ENCODE results near the gene PDE2A. TPM values are rescaled to one million over a fixed set of nuclear protein-coding genes. Genes with fewer than 3 reads are reported as not detected.

The PDE2A gene
- total RNA-seq, 1 experiment from 2014 or later: 1.9 TPM

- no peak for DNase-seq
- H3K36me3 ChIP-seq (replicated peaks; ENCODE audit: control insufficient read depth, insufficient read depth, low read length): peaks cover 5% of the 10 kb centered on the region
- peaks cover 17% of the 10 kb centered on the region; the same call in 1 of the 2 replicates for H3K27me3 ChIP-seq (ENCODE audit: control insufficient read depth, insufficient read depth, low read length)
- no peak overlapping the region for H3K4me3 ChIP-seq (ENCODE audit: insufficient read depth, low read depth, low read length)
Observed at GRCh38 chr11:72682858-72683243, 8.6 kb upstream of the PDE2A start.

- peaks cover 1% of the 10 kb centered on the region for H3K36me3 ChIP-seq (replicated peaks; ENCODE audit: control insufficient read depth, insufficient read depth, low read length)
- no peak for DNase-seq
- H3K27me3 ChIP-seq (ENCODE audit: control insufficient read depth, insufficient read depth, low read length): peaks cover 21% of the 10 kb centered on the region
- H3K4me3 ChIP-seq (ENCODE audit: insufficient read depth, low read depth, low read length): no peak overlapping the region
Observed at GRCh38 chr11:72682238-72682857, 8.1 kb upstream of the PDE2A start.

GRCh38 chr11:72681226-72682153 is 7.3 kb upstream of the PDE2A start:
- Histone ChIP-seq H3K4me3 (ENCODE audit: insufficient read depth, low read depth, low read length) (no peak overlapping the region), H3K27me3 (ENCODE audit: control insufficient read depth, insufficient read depth, low read length) (peaks cover 28% of the 10 kb centered on the region), H3K36me3 (replicated peaks; ENCODE audit: control insufficient read depth, insufficient read depth, low read length) (no peaks in the 10 kb centered on the region; the same call in 1 of the 2 replicates)
- DNase-seq: peak; percentile 66

GRCh38 chr11:72680624-72681158 is 6.5 kb upstream of the PDE2A start:
- H3K36me3 ChIP-seq (replicated peaks; ENCODE audit: control insufficient read depth, insufficient read depth, low read length): no peaks in the 10 kb centered on the region
- H3K4me3 ChIP-seq (ENCODE audit: insufficient read depth, low read depth, low read length): no peak overlapping the region
- no peak for DNase-seq
- H3K27me3 ChIP-seq (ENCODE audit: control insufficient read depth, insufficient read depth, low read length): peaks cover 36% of the 10 kb centered on the region

GRCh38 chr11:72679869-72680268 is 5.6 kb upstream of the PDE2A start:
- no peak for DNase-seq
- Histone ChIP-seq H3K4me3 (ENCODE audit: insufficient read depth, low read depth, low read length) (no peak overlapping the region), H3K36me3 (replicated peaks; ENCODE audit: control insufficient read depth, insufficient read depth, low read length) (no peaks in the 10 kb centered on the region), H3K27me3 (ENCODE audit: control insufficient read depth, insufficient read depth, low read length) (peaks cover 43% of the 10 kb centered on the region)

- H3K27me3 ChIP-seq (ENCODE audit: control insufficient read depth, insufficient read depth, low read length): peaks cover 52% of the 10 kb centered on the region
Observed at GRCh38 chr11:72678524-72678923, 4.3 kb upstream of the PDE2A start.

GRCh38 chr11:72676861-72677341 is 2.7 kb upstream of the PDE2A start:
- DNase-seq: peak; percentile 96
- H3K36me3 ChIP-seq (replicated peaks; ENCODE audit: control insufficient read depth, insufficient read depth, low read length): no peaks in the 10 kb centered on the region
- peaks cover 53% of the 10 kb centered on the region for H3K27me3 ChIP-seq (ENCODE audit: control insufficient read depth, insufficient read depth, low read length)
- H3K4me3 ChIP-seq (ENCODE audit: insufficient read depth, low read depth, low read length): no peak overlapping the region

More at GRCh38 chr11:72678524-72678923, 4.3 kb upstream of the PDE2A start:
- no peaks in the 10 kb centered on the region for H3K36me3 ChIP-seq (replicated peaks; ENCODE audit: control insufficient read depth, insufficient read depth, low read length)
- no peak for DNase-seq
- no peak overlapping the region for H3K4me3 ChIP-seq (ENCODE audit: insufficient read depth, low read depth, low read length)

- Histone ChIP-seq H3K27me3 (ENCODE audit: control insufficient read depth, insufficient read depth, low read length) (peaks cover 54% of the 10 kb centered on the region), H3K36me3 (replicated peaks; ENCODE audit: control insufficient read depth, insufficient read depth, low read length) (no peaks in the 10 kb centered on the region)
Observed at GRCh38 chr11:72675221-72675620, 999 bp upstream of the PDE2A start.

GRCh38 chr11:72673284-72673942 is 809 bp downstream of the PDE2A start:
- no peak overlapping the region for H3K4me3 ChIP-seq (ENCODE audit: insufficient read depth, low read depth, low read length)
- peaks cover 44% of the 10 kb centered on the region for H3K27me3 ChIP-seq (ENCODE audit: control insufficient read depth, insufficient read depth, low read length)
- H3K36me3 ChIP-seq (replicated peaks; ENCODE audit: control insufficient read depth, insufficient read depth, low read length): no peaks in the 10 kb centered on the region
- DNase-seq: peak; percentile 90

More at GRCh38 chr11:72675221-72675620, 999 bp upstream of the PDE2A start:
- DNase-seq: no peak
- no peak overlapping the region for H3K4me3 ChIP-seq (ENCODE audit: insufficient read depth, low read depth, low read length)

GRCh38 chr11:72672597-72673238 is 1.5 kb downstream of the PDE2A start:
- no peak for DNase-seq
- H3K4me3 ChIP-seq (ENCODE audit: insufficient read depth, low read depth, low read length): no peak overlapping the region
- peaks cover 39% of the 10 kb centered on the region for H3K27me3 ChIP-seq (ENCODE audit: control insufficient read depth, insufficient read depth, low read length)

GRCh38 chr11:72671152-72672099 is 2.8 kb downstream of the PDE2A start:
- H3K27me3 ChIP-seq (ENCODE audit: control insufficient read depth, insufficient read depth, low read length): peaks cover 28% of the 10 kb centered on the region
- no peaks in the 10 kb centered on the region for H3K36me3 ChIP-seq (replicated peaks; ENCODE audit: control insufficient read depth, insufficient read depth, low read length)
- DNase-seq: peak; percentile 57
- H3K4me3 ChIP-seq (ENCODE audit: insufficient read depth, low read depth, low read length): no peak overlapping the region

More at GRCh38 chr11:72672597-72673238, 1.5 kb downstream of the PDE2A start:
- no peaks in the 10 kb centered on the region for H3K36me3 ChIP-seq (replicated peaks; ENCODE audit: control insufficient read depth, insufficient read depth, low read length)

GRCh38 chr11:72670041-72670440 is 4.2 kb downstream of the PDE2A start:
- DNase-seq: peak; percentile 77
- Histone ChIP-seq H3K36me3 (replicated peaks; ENCODE audit: control insufficient read depth, insufficient read depth, low read length) (no peaks in the 10 kb centered on the region), H3K27me3 (ENCODE audit: control insufficient read depth, insufficient read depth, low read length) (peaks cover 15% of the 10 kb centered on the region), H3K4me3 (ENCODE audit: insufficient read depth, low read depth, low read length) (no peak overlapping the region)

- peak; percentile 45 for DNase-seq
- no peaks in the 10 kb centered on the region for H3K36me3 ChIP-seq (replicated peaks; ENCODE audit: control insufficient read depth, insufficient read depth, low read length)
- no peak overlapping the region for H3K4me3 ChIP-seq (ENCODE audit: insufficient read depth, low read depth, low read length)
- H3K27me3 ChIP-seq (ENCODE audit: control insufficient read depth, insufficient read depth, low read length): peaks cover 12% of the 10 kb centered on the region
Observed at GRCh38 chr11:72669527-72669926, 4.7 kb downstream of the PDE2A start.

Data from H7 (cell line).